ENCODE measurements around the gene ABCA7.
"Not testable (repeated sequence)": the region's sequence is repeated elsewhere in the genome, so short reads cannot be mapped to it uniquely, and the experiment has no call there.

The ABCA7 gene

DNA sequence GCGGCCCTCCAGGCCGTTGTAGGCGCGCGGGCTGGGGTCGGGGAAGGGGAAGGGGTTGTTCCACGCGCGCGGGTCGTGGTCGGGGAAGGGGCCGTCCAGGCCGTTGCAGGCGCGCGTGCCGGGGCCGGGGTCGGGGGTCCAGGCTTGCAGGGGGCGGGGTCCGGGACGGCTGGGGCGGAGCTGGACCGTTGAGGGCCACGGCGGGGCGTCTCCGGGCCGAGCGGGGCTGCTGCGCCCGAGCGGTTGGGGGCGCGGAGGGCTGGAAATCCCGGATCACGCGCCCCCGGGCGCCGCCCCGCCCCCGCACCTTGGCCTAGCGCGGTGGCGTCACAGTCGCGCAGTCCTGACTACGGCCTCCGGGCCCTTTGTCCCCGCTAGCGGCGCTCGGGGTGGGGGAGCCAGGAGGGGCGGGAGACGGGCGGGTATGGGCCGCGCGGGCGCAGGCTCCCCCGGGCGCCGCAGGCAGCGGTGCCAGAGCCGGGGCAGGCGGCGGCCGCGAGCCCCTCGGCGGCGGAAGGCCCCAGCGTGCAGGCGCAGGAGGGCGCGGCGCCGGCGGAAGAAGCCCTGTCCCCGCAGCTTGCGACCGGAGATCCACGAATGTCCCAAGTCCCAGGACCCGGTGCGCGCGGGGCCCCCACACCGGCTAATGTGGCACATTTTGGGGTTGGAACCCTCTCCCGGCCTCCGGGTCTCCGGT is 64.6 kb downstream of the ABCA7 start:
- DNase-seq (ENCODE audit: low read depth in 3 of 3): peak in 2 of 3 donors; percentile 50 to 68

- no peak for DNase-seq (ENCODE audit: low read depth in 3 of 3)
Observed at GRCh38 chr19:1105008-1105872, 65.3 kb downstream of the ABCA7 start.

GRCh38 chr19:1105873-1106840 is 66.2 kb downstream of the ABCA7 start:
- DNase-seq (ENCODE audit: low read depth in 3 of 3): no peak

GRCh38 chr19:1106841-1107660 is 67.1 kb downstream of the ABCA7 start:
- no peak for DNase-seq (ENCODE audit: low read depth in 3 of 3)

DNA sequence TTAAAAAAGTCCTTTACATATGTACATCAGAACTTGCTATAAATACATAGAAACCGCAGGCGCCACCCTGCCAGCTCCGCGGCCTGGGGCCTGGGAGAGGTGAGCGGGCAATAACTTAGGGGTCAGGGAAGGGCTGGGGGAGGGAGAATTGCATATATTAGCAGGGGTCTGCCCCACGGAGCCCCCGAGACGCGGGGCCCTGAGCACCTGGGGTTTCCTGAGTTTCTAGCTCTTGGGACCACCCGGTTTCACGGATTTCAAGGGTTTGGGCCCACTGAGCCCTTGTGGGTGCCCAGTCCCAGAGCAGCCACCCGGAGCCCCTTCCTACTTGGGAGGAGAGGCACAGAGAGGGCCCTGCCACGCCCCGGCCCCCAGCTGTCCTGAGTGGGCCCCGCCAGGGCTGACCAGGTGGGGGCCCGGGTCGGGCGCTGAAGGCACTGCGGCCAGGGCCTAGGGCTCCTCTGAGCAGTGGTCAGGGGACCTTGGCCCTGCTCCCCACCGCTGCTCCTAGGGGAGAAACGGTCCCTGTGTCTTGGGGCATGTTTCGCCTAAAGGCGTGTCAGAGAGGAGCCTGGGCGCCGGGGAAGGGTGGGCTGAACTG is 67.9 kb downstream of the ABCA7 start:
- DNase-seq (ENCODE audit: low read depth in 3 of 3): no peak

- DNase-seq (ENCODE audit: low read depth in 3 of 3): no peak
Observed at GRCh38 chr19:1108291-1109031, 68.6 kb downstream of the ABCA7 start.

DNA sequence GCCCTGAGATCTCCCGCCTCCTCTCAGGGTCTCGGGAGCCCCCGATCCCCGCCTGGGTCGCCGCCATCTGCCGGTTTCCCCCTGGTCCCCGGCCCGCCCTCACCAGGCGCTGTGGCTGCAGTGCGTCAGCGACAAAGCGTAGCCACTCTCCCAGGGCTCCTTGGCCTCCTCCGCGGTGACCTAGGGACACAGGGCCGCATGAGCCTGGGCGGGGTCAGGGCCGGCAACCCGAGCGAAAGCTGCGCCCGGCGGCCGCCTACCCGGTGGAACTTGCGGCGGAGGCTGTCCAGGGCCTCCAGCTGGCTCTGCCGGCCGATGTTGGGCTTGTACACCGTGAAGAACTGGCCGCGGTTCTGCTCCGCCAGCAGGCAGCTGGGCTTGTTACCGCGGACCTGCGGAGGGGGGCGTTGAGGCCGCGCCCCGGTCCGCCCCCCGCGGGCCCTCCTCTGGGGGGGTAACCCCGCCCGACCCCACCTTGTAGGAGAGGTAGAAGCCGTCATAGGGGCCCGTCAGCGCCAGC is 69.2 kb downstream of the ABCA7 start:
- DNase-seq (ENCODE audit: low read depth in 3 of 3): no peak

DNA sequence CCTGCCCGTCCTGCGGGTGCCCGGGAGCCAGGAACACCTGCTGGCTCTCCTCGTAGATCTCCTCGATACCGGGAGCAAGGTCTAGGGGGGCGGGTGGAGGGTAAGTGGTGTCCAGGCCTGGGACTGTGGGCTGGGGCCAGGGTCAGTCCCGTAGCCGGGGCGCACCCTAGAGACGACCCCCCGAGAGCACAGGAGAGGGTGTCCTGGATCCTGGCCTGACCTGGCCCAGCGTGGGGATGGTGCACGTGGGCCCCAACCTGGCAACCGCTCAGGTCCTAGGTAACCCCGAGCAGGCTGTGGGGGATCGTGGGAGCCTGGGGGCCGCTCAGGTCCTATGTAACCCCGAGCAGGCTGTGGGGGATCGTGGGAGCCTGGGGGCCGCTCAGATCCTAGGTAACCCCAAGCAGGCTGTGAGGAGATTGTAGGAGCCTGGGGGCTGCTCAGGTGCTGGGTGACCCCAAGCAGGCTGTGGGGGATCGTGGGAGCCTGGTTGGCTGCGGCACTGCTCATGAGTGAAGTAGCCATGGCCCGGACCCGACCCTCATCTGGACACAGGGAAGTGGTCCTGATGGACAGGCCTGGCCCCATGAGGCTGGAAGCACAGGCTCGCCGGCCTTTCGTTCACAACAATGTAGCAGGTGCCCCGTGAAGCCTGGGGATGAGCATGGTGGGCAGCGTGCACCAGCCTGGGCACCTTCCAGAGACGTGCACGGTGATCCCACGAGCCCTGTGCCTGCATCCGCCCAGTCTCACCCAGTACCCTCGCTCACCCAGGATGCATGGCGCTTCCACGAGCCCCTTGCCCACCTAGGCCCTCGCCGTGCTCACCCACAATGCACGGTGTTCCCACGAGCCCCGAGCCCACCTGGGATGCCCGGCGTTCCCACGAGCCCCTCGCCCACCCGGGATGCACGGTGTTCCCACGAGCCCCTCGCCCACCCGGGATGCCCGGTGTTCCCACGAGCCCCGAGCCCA is 70.1 kb downstream of the ABCA7 start:
- no peak for DNase-seq (ENCODE audit: low read depth in 3 of 3)

- no peak for DNase-seq (ENCODE audit: low read depth in 3 of 3)
Observed at GRCh38 chr19:1110809-1111640, 71.1 kb downstream of the ABCA7 start.

GRCh38 chr19:1111641-1112267 is 71.8 kb downstream of the ABCA7 start:
- no peak for DNase-seq (ENCODE audit: low read depth in 3 of 3)

- DNase-seq (ENCODE audit: low read depth in 3 of 3): no peak
Observed at GRCh38 chr19:1112268-1113029, 72.5 kb downstream of the ABCA7 start.

DNA sequence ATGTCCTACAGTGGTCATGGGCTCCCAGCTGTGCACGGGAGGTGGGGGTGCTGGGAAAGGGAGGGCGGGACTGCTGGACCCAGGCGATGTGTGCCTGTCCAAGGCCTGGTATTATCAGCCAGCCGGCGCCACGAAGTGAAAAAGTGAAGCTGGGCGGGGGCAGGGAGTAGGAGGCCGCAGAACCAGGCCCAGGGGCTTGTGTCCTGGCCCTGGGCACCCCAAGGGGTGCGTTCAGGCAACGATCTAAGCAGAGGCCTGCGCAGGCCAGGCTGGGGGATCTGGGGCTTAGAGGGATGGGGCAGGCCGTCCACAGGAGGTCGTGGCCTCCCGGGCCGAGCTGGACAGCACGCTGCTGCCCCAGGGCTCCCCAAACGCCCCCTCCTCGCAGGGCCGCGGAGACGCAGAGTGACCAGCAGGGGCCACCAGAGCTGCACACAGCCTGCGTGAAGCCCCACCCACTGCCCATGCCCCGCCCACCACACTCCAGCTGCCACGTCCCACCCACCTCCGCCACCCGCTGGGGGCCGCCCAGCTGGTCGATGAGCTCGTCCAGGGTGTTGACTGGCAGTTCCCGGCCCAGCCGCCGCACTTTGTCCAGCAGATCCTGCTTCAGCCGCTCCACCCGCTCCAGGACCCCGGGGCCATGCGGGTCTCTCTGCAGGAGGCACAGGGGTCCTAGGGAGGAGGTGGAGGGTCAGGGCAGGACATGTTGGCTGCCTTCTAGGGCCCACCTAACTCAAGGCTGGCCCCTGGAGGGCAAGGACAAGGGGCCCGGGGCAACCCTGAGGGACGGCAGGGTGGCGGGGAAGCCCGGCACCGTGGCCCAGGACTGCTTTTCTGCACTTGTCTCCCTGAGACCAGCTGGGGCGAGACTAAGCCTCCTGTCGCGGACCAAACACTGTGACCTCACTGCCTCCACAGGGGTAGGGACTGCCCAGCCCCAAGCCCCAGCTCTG is 73.4 kb downstream of the ABCA7 start:
- peak; percentile 61 to 85 (median 62) for DNase-seq (ENCODE audit: low read depth in 3 of 3)

DNA sequence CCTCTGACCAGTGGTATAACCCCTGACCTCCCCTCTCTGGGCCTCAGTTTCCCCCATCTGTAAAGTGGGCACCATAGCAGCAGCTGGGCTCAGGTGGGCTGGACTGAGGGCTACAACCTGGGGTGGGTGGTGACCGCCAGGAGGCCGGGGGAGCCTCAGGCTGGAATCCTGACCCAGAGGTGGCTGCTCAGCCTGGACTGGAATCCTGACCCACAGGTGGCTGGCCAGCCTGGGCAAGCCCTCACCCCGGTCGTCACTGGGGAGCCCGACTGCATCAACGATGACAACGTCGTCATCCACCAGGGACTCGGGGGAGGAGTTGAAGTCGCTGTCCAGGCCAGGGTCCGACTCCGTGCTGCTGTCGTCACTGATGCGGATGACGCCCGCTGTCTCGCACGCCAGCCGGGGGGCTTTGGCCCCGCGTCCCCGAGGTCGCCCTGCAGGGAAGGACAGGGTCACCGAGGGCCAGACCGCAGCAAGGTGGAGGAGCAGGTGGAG is 74.1 kb downstream of the ABCA7 start:
- no peak for DNase-seq (ENCODE audit: low read depth in 3 of 3)

- not testable (repeated sequence) for DNase-seq (ENCODE audit: low read depth in 3 of 3)
Observed at GRCh38 chr19:1114728-1115127, 74.8 kb downstream of the ABCA7 start.

All from stimulated activated CD4-positive, alpha-beta T cell treated with anti-CD3 and anti-CD28 coated beads, TNF-alpha, amount 100 ng/mL, for 48 hours (primary cell).